Tibial nerve (tissue), 3 donors: Measurements from ENCODE around the gene FANCE.

Experiments
- POLR2A ChIP-seq, 2 donors: fragments of 450-650 bp; IDR thresholded peaks; one replicate each; pipeline ENCODE4 v1.6.1; 2017; ENCODE audit warnings: antibody characterized with exemption in 2 of 2, mild to moderate bottlenecking in 2 of 2, moderate library complexity in 2 of 2
- TF ChIP-seq, protein P1 (sequence below), 5 experiments: fragments of 200-600 bp in 3 of 5; fragments of 450-650 bp in 2 of 5; sonication (generic) in 3 of 5; IDR thresholded peaks; one replicate each; pipeline ENCODE4 v1.5.1; 2016 to 2019; ENCODE audit warnings: antibody characterized with exemption in 5 of 5, mild to moderate bottlenecking in 3 of 5, moderate library complexity in 2 of 5

DNA sequence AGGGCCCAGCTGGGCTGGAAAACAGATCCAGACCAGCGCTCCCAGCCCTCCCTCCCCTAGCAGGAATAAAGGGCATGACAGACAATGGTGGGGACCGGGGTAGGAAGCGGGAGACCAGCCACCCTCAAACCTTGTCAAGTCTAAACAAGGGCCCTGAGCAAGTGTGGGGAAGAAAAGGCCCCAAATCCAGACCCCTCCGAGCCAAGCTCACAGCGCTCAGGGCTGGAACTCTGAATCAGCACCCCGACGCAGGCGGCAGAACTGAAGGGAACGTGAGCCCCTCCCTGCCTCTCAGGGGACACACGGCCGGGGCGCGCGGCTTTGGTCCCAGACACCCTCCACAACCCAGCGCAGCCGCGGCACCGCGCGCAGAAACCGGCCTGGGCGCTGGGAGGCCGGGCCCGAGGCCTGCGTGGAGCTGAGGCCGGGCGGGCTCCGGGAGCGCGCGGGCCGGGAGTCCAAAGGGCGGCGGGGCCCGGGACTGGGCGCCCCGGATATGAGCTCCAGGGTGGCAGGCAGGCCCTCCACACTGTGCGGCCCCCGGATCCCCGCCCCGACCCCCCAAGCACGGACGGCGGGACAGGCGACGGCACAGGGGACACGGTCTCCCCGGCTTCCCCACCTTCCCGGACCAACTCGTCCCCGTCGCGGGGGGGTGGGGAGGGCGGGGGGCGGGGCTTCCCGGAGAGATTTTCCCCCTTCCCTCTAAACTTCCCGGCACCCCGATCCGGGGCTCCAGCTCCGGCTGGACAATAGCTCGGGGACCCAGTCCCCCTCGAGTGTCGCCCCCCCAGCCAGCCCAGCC lies 44.1 kb downstream of the FANCE start:
- TF ChIP-seq, protein P1, sequence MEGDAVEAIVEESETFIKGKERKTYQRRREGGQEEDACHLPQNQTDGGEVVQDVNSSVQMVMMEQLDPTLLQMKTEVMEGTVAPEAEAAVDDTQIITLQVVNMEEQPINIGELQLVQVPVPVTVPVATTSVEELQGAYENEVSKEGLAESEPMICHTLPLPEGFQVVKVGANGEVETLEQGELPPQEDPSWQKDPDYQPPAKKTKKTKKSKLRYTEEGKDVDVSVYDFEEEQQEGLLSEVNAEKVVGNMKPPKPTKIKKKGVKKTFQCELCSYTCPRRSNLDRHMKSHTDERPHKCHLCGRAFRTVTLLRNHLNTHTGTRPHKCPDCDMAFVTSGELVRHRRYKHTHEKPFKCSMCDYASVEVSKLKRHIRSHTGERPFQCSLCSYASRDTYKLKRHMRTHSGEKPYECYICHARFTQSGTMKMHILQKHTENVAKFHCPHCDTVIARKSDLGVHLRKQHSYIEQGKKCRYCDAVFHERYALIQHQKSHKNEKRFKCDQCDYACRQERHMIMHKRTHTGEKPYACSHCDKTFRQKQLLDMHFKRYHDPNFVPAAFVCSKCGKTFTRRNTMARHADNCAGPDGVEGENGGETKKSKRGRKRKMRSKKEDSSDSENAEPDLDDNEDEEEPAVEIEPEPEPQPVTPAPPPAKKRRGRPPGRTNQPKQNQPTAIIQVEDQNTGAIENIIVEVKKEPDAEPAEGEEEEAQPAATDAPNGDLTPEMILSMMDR (IDR thresholded peaks at IDR 0.05): no peak
- TF ChIP-seq POLR2A (IDR thresholded peaks at IDR 0.05): peak in 1 of 2 donors; percentile 12
